HepG2 (cell line): Measurements from ENCODE around the gene SKIL. TPM values are rescaled to one million over a fixed set of nuclear protein-coding genes. Genes with fewer than 3 reads are reported as not detected.

Experiments
- ASH2L ChIP-seq: fragments of 300-600, 200-600 bp; sonication (generic); IDR thresholded peaks from 2 replicates; pipeline ENCODE4 v1.7.0; 2017; ENCODE audit warnings: low read depth, mild to moderate bottlenecking, moderate library complexity, mixed read lengths, low read length; ENCODE audit not compliant: insufficient read length
- ATRX ChIP-seq: sonication (generic); formaldehyde crosslinking; IDR thresholded peaks from 2 replicates; pipeline ENCODE4 v1.4.0; 2020; ENCODE audit warnings: missing genetic modification reagents, borderline replicate concordance
- BHLHE40 ChIP-seq: IDR thresholded peaks from 2 replicates; pipeline ENCODE4 v1.6.1; 2011; ENCODE audit warnings: low read length, improper control_type of control experiment
- PATZ1 ChIP-seq: sonication (generic); formaldehyde crosslinking; IDR thresholded peaks from 2 replicates; pipeline ENCODE4 v1.4.0; 2020; ENCODE audit warnings: missing genetic modification reagents
- PLSCR1 ChIP-seq: sonication (generic); formaldehyde crosslinking; IDR thresholded peaks from 2 replicates; pipeline ENCODE4 v1.5.0; 2020; ENCODE audit warnings: missing genetic modification reagents, mild to moderate bottlenecking, borderline replicate concordance
- RELA ChIP-seq: sonication (generic); formaldehyde crosslinking; IDR thresholded peaks from 2 replicates; pipeline ENCODE4 v1.4.0; 2020; ENCODE audit warnings: missing genetic modification reagents
- RERE ChIP-seq: IDR thresholded peaks from 2 replicates; pipeline ENCODE4 v1.6.1; 2016; ENCODE audit warnings: low read depth, missing genetic modification reagents, missing compliant biosample characterization
- ZNF337 ChIP-seq: sonication (generic); formaldehyde crosslinking; IDR thresholded peaks from 2 replicates; pipeline ENCODE4 v1.5.1; 2020; ENCODE audit warnings: missing genetic modification reagents, low read depth, mild to moderate bottlenecking, borderline replicate concordance
- ZNF772 ChIP-seq: sonication (generic); formaldehyde crosslinking; IDR thresholded peaks from 2 replicates; pipeline ENCODE4 v1.5.0; 2020; ENCODE audit warnings: mild to moderate bottlenecking, missing genetic modification reagents
- polyA plus RNA-seq, 8 experiments: library from polyadenylated mRNA; depleted of rRNA in 3 of 8; stranded (reverse) in 7 of 8; unstranded in 1 of 8; fragments of >200 nt; fragmentation: Illumina TruSeq in 4 of 8; extraction: Trizol in 4 of 8; gene quantifications; 2 replicates each; pipeline versions ENCODE4 v1.2.1 to v1.2.3, GENCODE V29; 2011 to 2016; ENCODE audit warnings: low read depth in 4 of 8, missing spikeins in 1 of 8, mixed read lengths in 1 of 8; ENCODE audit not compliant: insufficient read depth in 1 of 8
- total RNA-seq, 5 experiments: library from RNA; depleted of rRNA; stranded (reverse); fragments of >200 nt; fragmentation: Illumina TruSeq; extraction: Trizol; gene quantifications; 2 replicates each; pipeline ENCODE4 v1.2.3, GENCODE V29; 2016; ENCODE audit warnings: low read depth in 1 of 5
- TF ChIP-seq, protein P1 (sequence below): sonication (generic); formaldehyde crosslinking; IDR thresholded peaks from 2 replicates; pipeline ENCODE4 v1.4.0; 2020; ENCODE audit warnings: missing genetic modification reagents

The SKIL gene
- total and polyA plus RNA-seq, 2 of the 13 experiments (the other 11 are each of a cell fraction or from before 2014, with no cell fraction given): 5.2 to 20.7 TPM

- TF ChIP-seq RERE (CRISPR knock-in tag) (no peak), RELA (no peak), ATRX (CRISPR knock-in tag) (no peak), BHLHE40 (peak; percentile 63; the same call in 1 of the 2 replicates), ZNF337 (CRISPR knock-in tag) (no peak), ASH2L (peak; percentile 32), ZNF772 (CRISPR knock-in tag) (no peak), PATZ1 (CRISPR knock-in tag) (peak; percentile 44; the same call in 1 of the 2 replicates), PLSCR1 (CRISPR knock-in tag) (no peak)
- TF ChIP-seq, protein P1, sequence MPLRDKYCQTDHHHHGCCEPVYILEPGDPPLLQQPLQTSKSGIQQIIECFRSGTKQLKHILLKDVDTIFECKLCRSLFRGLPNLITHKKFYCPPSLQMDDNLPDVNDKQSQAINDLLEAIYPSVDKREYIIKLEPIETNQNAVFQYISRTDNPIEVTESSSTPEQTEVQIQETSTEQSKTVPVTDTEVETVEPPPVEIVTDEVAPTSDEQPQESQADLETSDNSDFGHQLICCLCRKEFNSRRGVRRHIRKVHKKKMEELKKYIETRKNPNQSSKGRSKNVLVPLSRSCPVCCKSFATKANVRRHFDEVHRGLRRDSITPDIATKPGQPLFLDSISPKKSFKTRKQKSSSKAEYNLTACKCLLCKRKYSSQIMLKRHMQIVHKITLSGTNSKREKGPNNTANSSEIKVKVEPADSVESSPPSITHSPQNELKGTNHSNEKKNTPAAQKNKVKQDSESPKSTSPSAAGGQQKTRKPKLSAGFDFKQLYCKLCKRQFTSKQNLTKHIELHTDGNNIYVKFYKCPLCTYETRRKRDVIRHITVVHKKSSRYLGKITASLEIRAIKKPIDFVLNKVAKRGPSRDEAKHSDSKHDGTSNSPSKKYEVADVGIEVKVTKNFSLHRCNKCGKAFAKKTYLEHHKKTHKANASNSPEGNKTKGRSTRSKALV (CRISPR knock-in tag): no peak
These were observed 63.7 kb downstream of the SKIL start (continued) for GRCh38 chr3:170421111-170421641.
